Transverse colon (tissue), 4 donors: ENCODE measurements around the gene NANP.

Experiments
- CTCF ChIP-seq, 5 experiments: fragments of 200-600 bp in 3 of 5; fragments of 450-650 bp in 2 of 5; sonication (generic) in 3 of 5; IDR thresholded peaks; 1 replicate in 2 of 5; 2 replicates in 3 of 5; pipeline ENCODE4 v1.5.1; 2016 to 2017; ENCODE audit warnings: antibody characterized with exemption in 5 of 5, inconsistent platforms in 3 of 5, mild to moderate bottlenecking in 2 of 5, moderate library complexity in 1 of 5
- POLR2AphosphoS5 ChIP-seq, 3 donors: sonication (generic); formaldehyde crosslinking; IDR thresholded peaks; one replicate each; pipeline ENCODE4 v1.6.1; 2016; ENCODE audit warnings: antibody characterized with exemption in 3 of 3

- TF ChIP-seq CTCF (IDR thresholded peaks at IDR 0.05) (no peak), POLR2AphosphoS5 (IDR thresholded peaks at IDR 0.05) (no peak)
Measured at GRCh38 chr20:25571240-25571639, 52.6 kb downstream of the NANP start.
